ENCODE measurements around the gene TMUB1.

TMUB1 gene

GRCh38 chr7:151066273-151066974 lies 16.9 kb downstream of the TMUB1 start:
- no peak for DNase-seq

GRCh38 chr7:151065516-151065915 lies 17.8 kb downstream of the TMUB1 start:
- no peak for DNase-seq

DNA sequence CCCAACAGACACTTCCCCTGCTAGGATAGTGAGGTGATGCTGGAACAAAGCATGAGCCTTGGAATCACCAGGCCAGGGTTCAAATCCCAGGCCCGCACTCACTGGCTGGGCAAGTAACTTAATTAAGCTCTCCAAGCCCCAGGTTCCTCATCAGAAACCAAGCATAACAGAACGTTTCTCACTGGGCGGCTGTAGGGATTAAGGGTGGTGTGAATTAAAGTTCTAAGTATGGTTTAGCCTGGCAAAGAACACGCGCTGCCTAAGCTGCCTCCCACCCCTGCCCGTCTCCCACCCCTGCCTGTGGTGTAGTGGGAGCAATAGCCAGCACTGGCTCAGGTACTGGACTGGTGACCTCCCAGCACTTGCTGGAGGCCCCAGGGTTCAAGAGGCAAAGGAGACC lies 18.3 kb downstream of the TMUB1 start:
- no peak for DNase-seq

DNA sequence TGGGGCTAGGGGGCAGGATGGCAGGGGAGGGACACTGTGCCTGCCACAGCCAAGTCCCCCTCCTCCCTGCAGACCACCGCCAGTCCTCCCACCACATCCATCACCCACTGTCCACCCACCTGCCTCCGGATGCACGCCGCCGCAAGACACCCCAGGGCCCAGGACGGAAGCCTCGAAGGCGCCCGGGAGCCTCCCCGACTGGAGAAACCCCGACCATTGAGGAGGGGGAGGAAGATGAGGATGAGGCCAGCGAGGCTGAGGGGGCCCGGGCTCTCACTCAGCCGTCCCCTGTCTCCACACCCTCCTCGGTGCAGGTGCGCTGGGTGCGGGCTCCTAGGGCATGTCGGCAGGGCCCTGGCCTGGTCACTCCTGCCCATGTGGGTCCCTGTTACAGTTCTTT lies 18.8 kb downstream of the TMUB1 start:
- DNase-seq: no peak

- DNase-seq: no peak
These were observed 20.1 kb downstream of the TMUB1 start for GRCh38 chr7:151063212-151063561.

- no peak for DNase-seq
These were observed 20.7 kb downstream of the TMUB1 start for GRCh38 chr7:151062399-151063211.

- DNase-seq: no peak
These were observed 21.2 kb downstream of the TMUB1 start for GRCh38 chr7:151062111-151062398.

DNA sequence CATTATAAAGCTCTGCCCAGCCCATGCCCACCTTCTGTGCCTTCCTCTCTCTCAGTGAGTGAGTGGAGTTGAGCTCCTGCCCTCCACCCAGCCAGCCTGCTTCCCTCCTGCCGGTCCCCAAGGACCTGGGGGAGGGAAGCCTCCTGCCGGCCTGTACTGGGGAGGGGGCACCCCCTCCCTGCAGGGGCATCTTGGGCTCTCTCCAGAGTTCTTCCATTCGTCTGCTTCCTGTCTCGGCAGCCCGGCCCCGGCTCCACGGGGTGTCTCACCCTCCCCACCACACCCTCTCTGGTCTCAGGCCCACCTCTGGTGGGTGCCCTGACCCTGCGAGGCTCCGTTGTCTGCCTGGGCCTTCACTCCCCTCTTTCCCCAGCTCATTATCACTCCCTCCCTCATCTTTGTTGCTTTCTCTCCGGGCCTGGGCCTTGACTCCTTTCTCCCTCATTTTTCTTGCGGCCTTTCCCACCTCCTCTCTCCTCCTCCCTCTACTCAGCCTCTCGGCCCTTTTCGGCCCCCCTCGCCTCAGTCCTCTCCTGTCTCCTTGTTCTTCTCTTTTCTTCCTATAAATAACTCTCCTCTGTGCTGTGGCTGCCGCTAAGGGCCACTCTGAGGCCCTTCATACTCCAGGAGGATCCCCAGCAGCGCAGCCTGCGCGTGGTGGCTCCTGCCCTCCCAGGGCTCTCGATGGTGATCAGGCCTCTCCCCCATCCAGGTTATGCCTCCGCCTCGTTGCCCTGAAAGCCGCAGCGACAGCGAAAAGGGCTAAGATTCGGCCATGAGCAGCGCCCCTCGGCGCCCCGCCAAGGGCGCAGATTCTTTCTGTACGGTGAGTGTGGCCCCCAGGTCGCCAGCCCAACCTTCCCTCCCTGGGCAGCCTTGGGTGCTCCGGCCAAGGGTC lies 21.8 kb downstream of the TMUB1 start:
- no peak for DNase-seq

- peak in 1 of 2 experiments; percentile 17 for DNase-seq
These were observed 22.7 kb downstream of the TMUB1 start for GRCh38 chr7:151060416-151061212.

DNA sequence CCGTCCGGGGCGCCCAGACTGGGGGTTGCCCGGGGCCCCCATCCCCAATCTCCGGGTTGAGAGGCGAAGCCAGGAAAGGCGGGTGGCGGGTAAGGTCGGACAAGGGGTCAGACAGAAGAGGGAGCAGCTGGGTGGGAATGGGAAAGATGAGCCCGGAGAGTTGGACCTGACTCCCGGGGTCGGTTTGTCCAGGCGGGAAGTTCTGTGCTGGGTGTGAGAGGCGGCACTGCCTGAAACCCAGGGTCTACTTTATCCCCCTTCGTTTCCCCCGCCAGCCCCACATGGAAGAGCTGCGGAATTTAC lies 23.2 kb downstream of the TMUB1 start:
- no peak for DNase-seq

DNA sequence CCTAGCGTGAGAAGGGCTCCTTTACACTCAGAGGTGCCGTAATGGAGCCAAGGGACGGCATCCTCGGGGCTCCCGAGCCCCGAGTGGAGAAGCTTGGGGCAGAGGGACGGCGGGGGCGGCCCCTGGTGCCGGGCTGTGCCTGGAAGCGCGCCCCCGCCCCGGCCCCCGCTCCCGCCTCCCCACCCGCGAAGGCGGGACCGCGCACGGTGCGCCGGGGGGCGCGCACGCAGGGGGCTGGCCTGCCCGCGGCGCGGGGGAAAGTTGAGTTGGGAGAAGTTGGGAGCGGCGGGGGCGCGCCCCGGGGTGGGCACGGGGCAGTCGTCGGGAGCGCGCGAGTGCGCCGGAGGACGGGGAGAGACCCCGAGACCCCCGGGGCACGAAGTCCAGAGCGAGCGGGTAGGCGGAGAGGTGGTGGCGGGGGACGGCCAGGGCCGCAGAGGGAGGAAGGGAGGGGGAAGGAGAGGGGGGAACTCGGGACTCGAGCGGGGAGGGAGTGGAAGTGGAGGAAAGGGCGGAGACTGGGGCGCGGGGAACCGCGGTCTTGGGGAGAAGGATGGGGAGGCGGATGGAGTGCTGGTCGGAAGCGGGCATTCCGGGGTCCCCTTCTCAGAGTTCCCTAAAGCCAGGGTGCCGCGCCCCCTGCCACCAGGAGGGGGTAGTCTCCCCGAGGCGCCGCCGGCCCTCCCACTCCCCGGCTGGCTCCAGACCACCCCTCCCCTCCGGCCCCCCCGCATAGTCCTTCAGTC lies 23.8 kb downstream of the TMUB1 start, which contains the start of gene SLC4A2:
SLC4A2 (plus strand) TSS at position 223 of the 746 bp plus-strand sequence. CDS start 2,399 bp downstream, outside the sequence.
- DNase-seq: peak; percentile 42 to 77

GRCh38 chr7:151058781-151059366 lies 24.4 kb downstream of the TMUB1 start:
- DNase-seq: no peak

DNA sequence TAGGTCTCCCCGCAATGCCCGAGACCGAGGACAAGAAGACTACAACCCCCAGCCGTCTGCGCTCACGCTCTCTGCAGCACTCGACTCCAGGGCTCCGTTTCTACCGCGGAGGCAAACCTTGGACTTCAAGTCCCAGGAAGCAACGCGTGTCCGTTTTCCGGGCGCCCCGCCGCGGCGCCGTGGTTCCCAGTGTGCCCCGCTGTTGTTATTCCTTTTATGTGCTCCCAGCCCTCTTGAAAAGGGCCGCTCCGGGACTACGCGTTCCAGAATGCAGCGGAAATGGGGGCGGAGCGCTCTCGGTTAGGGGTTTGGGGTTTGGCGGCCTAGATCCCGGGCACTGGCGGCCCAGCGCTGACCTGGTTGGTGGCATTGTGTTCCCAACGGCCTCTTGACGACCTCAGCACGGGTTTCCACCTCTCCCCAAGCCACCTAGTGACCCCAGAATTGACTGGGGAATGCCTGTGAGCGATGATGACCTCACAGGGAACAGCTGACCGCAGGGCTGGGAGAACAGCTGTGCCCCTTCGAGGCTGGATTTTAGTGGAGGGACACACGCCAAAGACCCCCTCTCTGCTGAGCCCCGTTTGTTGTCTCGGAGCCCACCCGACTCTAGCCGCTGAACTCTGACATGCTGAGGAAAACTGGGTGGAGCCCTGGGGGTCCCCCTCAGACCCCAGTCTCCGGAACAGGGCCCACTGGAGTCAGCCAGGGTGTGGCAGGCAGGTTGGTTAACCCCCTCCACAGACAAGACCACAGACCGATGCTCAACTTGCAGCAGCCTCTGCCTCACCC lies 25.1 kb downstream of the TMUB1 start:
- DNase-seq: peak; percentile 99

DNA sequence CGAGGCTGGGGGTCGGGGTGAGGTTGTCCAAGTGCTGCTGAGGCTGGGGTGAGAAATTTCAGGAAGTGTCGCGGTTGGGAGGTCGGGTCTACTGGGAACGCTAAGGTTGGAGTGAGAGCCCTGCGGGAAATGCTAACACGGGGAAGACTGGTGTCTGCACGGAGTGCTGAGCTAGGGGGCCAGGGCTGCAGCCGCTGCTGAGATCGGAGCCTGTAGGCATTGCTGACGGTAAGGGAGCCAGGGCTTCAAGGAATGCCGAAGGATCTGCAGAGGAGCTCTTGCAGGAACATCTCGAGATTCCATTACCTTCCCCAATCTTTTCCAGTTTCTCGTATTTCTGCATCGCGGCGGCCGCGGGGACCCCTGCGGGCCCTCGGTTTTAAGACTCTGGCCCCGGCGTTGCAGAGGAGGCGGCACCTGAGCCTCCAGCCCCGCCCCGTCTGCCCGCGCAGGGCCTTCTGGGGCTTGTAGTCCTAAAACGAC lies 25.7 kb downstream of the TMUB1 start, which contains the start of gene CDK5:
CDK5 (minus strand) TSS at position 392 of the 483 bp plus-strand sequence; CDS start at position 343, 49 bp downstream.
- no peak for DNase-seq

GRCh38 chr7:151056666-151057505 lies 26.4 kb downstream of the TMUB1 start:
- no peak for DNase-seq

GRCh38 chr7:151056283-151056665 lies 27.0 kb downstream of the TMUB1 start:
- DNase-seq: no peak

DNA sequence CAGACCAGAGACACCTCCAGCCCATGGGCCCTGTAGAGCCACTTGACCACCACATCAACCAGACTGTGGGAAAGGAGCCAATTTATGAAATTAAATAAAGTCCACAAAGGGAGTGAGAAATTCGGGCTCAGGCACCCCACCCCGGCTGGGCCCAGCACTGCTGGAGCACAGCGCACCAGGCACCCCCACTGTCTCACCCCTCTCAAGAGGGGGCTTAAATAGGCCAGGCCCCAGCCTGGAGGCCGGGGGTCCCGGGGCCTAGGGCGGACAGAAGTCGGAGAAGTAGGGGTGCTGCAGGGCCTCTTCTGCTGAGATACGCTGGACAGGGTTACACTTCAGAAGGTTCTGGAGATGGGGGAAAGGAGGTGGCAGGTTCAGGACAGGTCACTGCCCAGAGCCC lies 29.5 kb downstream of the TMUB1 start:
- DNase-seq: no peak

GRCh38 chr7:151053096-151053495 lies 30.2 kb downstream of the TMUB1 start:
- no peak for DNase-seq

GRCh38 chr7:151051108-151051507 lies 32.2 kb downstream of the TMUB1 start:
- no peak for DNase-seq
